ENCODE results near the gene RCE1. TPM values are rescaled to one million over a fixed set of nuclear protein-coding genes. Genes with fewer than 3 reads are reported as not detected.
A peak's percentile ranks its signal among the peaks of the same experiment; 100 is the strongest.

Gene RCE1
- total RNA-seq, 2 donors from 2014 or later: 27.1 to 50.0 TPM

- no peak overlapping the region for H3K27ac ChIP-seq
- H3K4me3 ChIP-seq: no peak overlapping the region
- H3K27me3 ChIP-seq (replicated peaks; ENCODE audit: insufficient read depth): no peaks in the 10 kb centered on the region
- no peak for TF ChIP-seq CTCF (IDR thresholded peaks at IDR 0.05)
- TF ChIP-seq POLR2A (IDR thresholded peaks at IDR 0.05): no peak
- TF ChIP-seq POLR2AphosphoS5 (IDR thresholded peaks at IDR 0.05): no peak
- H3K36me3 ChIP-seq: no peaks in the 10 kb centered on the region
- WGBS: 89% methylated on average over 18 of the region's 18 CpGs
- intact Hi-C loops (cut with DNase I): no loop called here
- H3K4me1 ChIP-seq (replicated peaks): no peaks in the 10 kb centered on the region
- no peak for DNase-seq (ENCODE audit: low spot score)
- no peaks in the 10 kb centered on the region for H3K9me3 ChIP-seq
Measured at GRCh38 chr11:66871521-66871901, 28.3 kb downstream of the RCE1 start.

- WGBS: 91% methylated on average over 6 of the region's 6 CpGs
- H3K27ac ChIP-seq: no peak overlapping the region
- DNase-seq (ENCODE audit: low spot score): no peak
- TF ChIP-seq POLR2AphosphoS5 (IDR thresholded peaks at IDR 0.05): no peak
- TF ChIP-seq CTCF (IDR thresholded peaks at IDR 0.05): no peak
- TF ChIP-seq POLR2A (IDR thresholded peaks at IDR 0.05): no peak
- intact Hi-C loops (cut with DNase I): no loop called here
- no peak overlapping the region for H3K4me3 ChIP-seq
- H3K27me3 ChIP-seq (replicated peaks; ENCODE audit: insufficient read depth): no peaks in the 10 kb centered on the region
- no peaks in the 10 kb centered on the region for H3K9me3 ChIP-seq
- peaks cover 7% of the 10 kb centered on the region for H3K4me1 ChIP-seq (replicated peaks)
- no peaks in the 10 kb centered on the region for H3K36me3 ChIP-seq
Measured at GRCh38 chr11:66874232-66874631, 31.0 kb downstream of the RCE1 start.

- no peak for TF ChIP-seq CTCF (IDR thresholded peaks at IDR 0.05)
- TF ChIP-seq POLR2A (IDR thresholded peaks at IDR 0.05): no peak
- TF ChIP-seq POLR2AphosphoS5 (IDR thresholded peaks at IDR 0.05): no peak
- no peak for DNase-seq (ENCODE audit: low spot score)
Measured at GRCh38 chr11:66875378-66875777, 32.1 kb downstream of the RCE1 start.

GRCh38 chr11:66877588-66878385 is 34.5 kb downstream of the RCE1 start:
- H3K4me1 ChIP-seq (replicated peaks): peaks cover 33% of the 10 kb centered on the region
- no peaks in the 10 kb centered on the region for H3K27me3 ChIP-seq (replicated peaks; ENCODE audit: insufficient read depth)
- H3K4me3 ChIP-seq: no peak overlapping the region
- intact Hi-C loops (cut with DNase I): no loop called here
- TF ChIP-seq POLR2AphosphoS5 (IDR thresholded peaks at IDR 0.05): peak; percentile 82
- no peak for TF ChIP-seq POLR2A (IDR thresholded peaks at IDR 0.05)
- no peaks in the 10 kb centered on the region for H3K9me3 ChIP-seq
- H3K36me3 ChIP-seq: no peaks in the 10 kb centered on the region
- H3K27ac ChIP-seq: peak overlapping the region in 1 of 2 donors; percentile 47
- WGBS: 73% methylated on average over 9 of the region's 9 CpGs
- DNase-seq (ENCODE audit: low spot score): no peak

More at GRCh38 chr11:66875378-66875777, 32.1 kb downstream of the RCE1 start:
- H3K4me3 ChIP-seq: no peak overlapping the region
- peaks cover 13% of the 10 kb centered on the region for H3K4me1 ChIP-seq (replicated peaks)
- H3K27me3 ChIP-seq (replicated peaks; ENCODE audit: insufficient read depth): no peaks in the 10 kb centered on the region
- no peaks in the 10 kb centered on the region for H3K9me3 ChIP-seq
- intact Hi-C loops (cut with DNase I): no loop called here
- WGBS: 90% methylated on average over 13 of the region's 13 CpGs
- no peaks in the 10 kb centered on the region for H3K36me3 ChIP-seq
- no peak overlapping the region for H3K27ac ChIP-seq

- Histone ChIP-seq H3K9me3 (no peaks in the 10 kb centered on the region), H3K27me3 (replicated peaks; ENCODE audit: insufficient read depth) (no peaks in the 10 kb centered on the region), H3K4me1 (replicated peaks) (peaks cover 40% of the 10 kb centered on the region), H3K27ac (peak overlapping the region in 1 of 2 donors; percentile 47), H3K36me3 (no peaks in the 10 kb centered on the region), H3K4me3 (no peak overlapping the region)
- DNase-seq (ENCODE audit: low spot score): no peak
- WGBS: 41% methylated on average over 12 of the region's 12 CpGs
- no peak for TF ChIP-seq POLR2AphosphoS5 (IDR thresholded peaks at IDR 0.05)
- no peak for TF ChIP-seq POLR2A (IDR thresholded peaks at IDR 0.05)
- no peak for TF ChIP-seq CTCF (IDR thresholded peaks at IDR 0.05)
- intact Hi-C loops (cut with DNase I): no loop called here
Measured at GRCh38 chr11:66878474-66878873, 35.2 kb downstream of the RCE1 start.
